K562 (cell line): ENCODE data around the gene CLEC3B. TPM values are rescaled to one million over a fixed set of nuclear protein-coding genes. Genes with fewer than 3 reads are reported as not detected.

Experiments used
- ATAC-seq: fragments of 200-7000 bp; cut with Tn5 transposase; 3 replicates; pipeline ENCODE4 v1.9.1; 2020; ENCODE audit warnings: moderate library complexity
- BruUV-seq: library from RNA; stranded (reverse); fragments of 400-500 nt; replicated peaks from 2 replicates; lab custom pipeline; 2021; lab: Mats Ljungman, UMichigan
- CTCF ChIA-PET: fragments of 300-600 bp; formaldehyde crosslinking; extraction: SDS; loops from one replicate; lab custom pipeline; 2021; ENCODE audit warnings: low intra/inter-chr PET ratio; lab: Yijun Ruan, JAX
- POLR2A ChIA-PET: fragments of 300-600, 350-650 bp; sonication (Branson Sonifier 250); formaldehyde crosslinking; extraction: SDS; loops from one replicate; lab custom pipeline; 2021; ENCODE audit warnings: antibody characterized with exemption, inconsistent platforms; lab: Yijun Ruan, JAX
- DNase-seq, 4 experiments: peaks; one replicate each; pipeline versions ENCODE4 v3.0.0 to v3.0.0-alpha.2; 2011 to 2018; ENCODE audit warnings: low spot score in 3 of 4, mixed read lengths in 3 of 4; ENCODE audit errors: extremely low read depth in 1 of 4
- FAIRE-seq: peaks from 2 replicates; lab custom pipeline; 2011; peaks lifted over from hg19 to GRCh38; lab: Jason Lieb, UNC
- H2AFZ ChIP-seq: 2 replicates; pipeline ENCODE4 v1.6.0; 2011; ENCODE audit warnings: low read depth, low read length, control low read depth, inconsistent platforms
- H3K27ac ChIP-seq: fragments of 200-600 bp; 3 replicates; pipeline ENCODE4 v1.8.0; 2011; ENCODE audit warnings: low read depth, mild to moderate bottlenecking, control low read depth, inconsistent platforms, low read length, moderate library complexity, mixed read lengths; ENCODE audit errors: extremely low read depth
- H3K27me3 ChIP-seq, 2 experiments: fragments of 300-600 bp in 1 of 2; 2 replicates in 1 of 2; 3 replicates in 1 of 2; pipeline versions ENCODE4 v1.6.0 to v1.8.0; 2011; ENCODE audit warnings: inconsistent platforms in 2 of 2, low read length in 2 of 2, mild to moderate bottlenecking in 1 of 2, mixed read lengths in 1 of 2, moderate library complexity in 1 of 2; ENCODE audit not compliant: control insufficient read depth in 2 of 2, insufficient read depth in 2 of 2
- H3K36me3 ChIP-seq: fragments of 300-600 bp; 3 replicates; pipeline ENCODE4 v1.8.0; 2011; ENCODE audit warnings: mild to moderate bottlenecking, low read length, inconsistent platforms; ENCODE audit not compliant: control insufficient read depth, insufficient read depth
- H3K4me1 ChIP-seq, 2 experiments: fragments of 200-600 bp in 1 of 2; replicated peaks in 1 of 2; 2 replicates in 1 of 2; 3 replicates in 1 of 2; pipeline versions ENCODE4 v1.5.1 to v1.8.0; 2011; ENCODE audit warnings: inconsistent platforms in 2 of 2, low read length in 2 of 2, mild to moderate bottlenecking in 1 of 2, mixed read lengths in 1 of 2, moderate library complexity in 1 of 2; ENCODE audit not compliant: control insufficient read depth in 2 of 2, insufficient read depth in 2 of 2
- H3K4me2 ChIP-seq: 2 replicates; pipeline ENCODE4 v1.6.1; 2011; ENCODE audit warnings: low read length, control low read depth, inconsistent platforms, mixed read lengths; ENCODE audit not compliant: insufficient read depth
- H3K4me3 ChIP-seq: fragments of 200-600 bp; sonication (generic), shearing (Covaris generic); 2 replicates; pipeline ENCODE4 v1.5.1; 2016; ENCODE audit warnings: control low read depth, inconsistent platforms
- H3K79me2 ChIP-seq: fragments of 200-600 bp; 3 replicates; pipeline ENCODE4 v1.8.0; 2011; ENCODE audit warnings: low read length, inconsistent platforms; ENCODE audit not compliant: control insufficient read depth, insufficient read depth
- H3K9ac ChIP-seq, 2 experiments: 2 replicates each; pipeline versions ENCODE4 v1.6.0 to v1.6.1; 2011; ENCODE audit warnings: low read depth in 2 of 2, low read length in 2 of 2, control low read depth in 1 of 2, inconsistent platforms in 1 of 2, mild to moderate bottlenecking in 1 of 2, mixed read lengths in 1 of 2; ENCODE audit not compliant: insufficient read depth in 1 of 2
- H3K9me1 ChIP-seq: one replicate; pipeline ENCODE4 v1.6.0; 2011; ENCODE audit warnings: inconsistent platforms, mild to moderate bottlenecking, low read length, moderate library complexity; ENCODE audit not compliant: control insufficient read depth, insufficient read depth
- H3K9me3 ChIP-seq: replicated peaks from 2 replicates; pipeline ENCODE4 v1.5.1; 2011; ENCODE audit warnings: low read depth, low read length, inconsistent platforms; ENCODE audit not compliant: control insufficient read depth, insufficient read depth
- H4K20me1 ChIP-seq: replicated peaks from 2 replicates; pipeline ENCODE4 v1.6.1; 2011; ENCODE audit warnings: low read length, inconsistent platforms, mixed read lengths; ENCODE audit not compliant: control insufficient read depth, insufficient read depth
- CEBPG ChIP-seq, 3 experiments: fragments of 200-800 bp in 1 of 3; sonication (Bioruptor generic) in 1 of 3; sonication (generic) in 1 of 3; formaldehyde crosslinking in 1 of 3; IDR thresholded peaks in 2 of 3; conservative IDR thresholded peaks in 1 of 3; 2 replicates each; pipeline versions ENCODE4 v1.6.1 to v1.8.0; 2016 to 2022; ENCODE audit warnings: missing compliant biosample characterization in 2 of 3, missing genetic modification characterization in 2 of 3, mild to moderate bottlenecking in 1 of 3, missing genetic modification reagents in 1 of 3
- EHMT2 ChIP-seq: fragments of 450-650 bp; IDR thresholded peaks from 2 replicates; pipeline ENCODE4 v1.6.1; 2018; ENCODE audit warnings: antibody characterized with exemption
- ETV1 ChIP-seq: fragments of 450-650 bp; conservative IDR thresholded peaks from 2 replicates; pipeline ENCODE4 v1.6.1; 2016; ENCODE audit warnings: missing genetic modification characterization, control low read depth, low read depth, missing compliant biosample characterization
- GABPA ChIP-seq: fragments of 200-800 bp; sonication (Bioruptor generic); conservative IDR thresholded peaks from 2 replicates; pipeline ENCODE4 v1.6.1; 2016; ENCODE audit warnings: low read depth, missing genetic modification characterization, missing compliant biosample characterization
- HDAC8 ChIP-seq: fragments of 450-650 bp; IDR thresholded peaks from 2 replicates; pipeline ENCODE4 v1.6.1; 2016; ENCODE audit warnings: mild to moderate bottlenecking, missing genetic modification characterization, moderate library complexity, missing compliant biosample characterization
- HNRNPH1 ChIP-seq: fragments of 200-400 bp; formaldehyde crosslinking; optimal IDR thresholded peaks from 2 replicates; pipeline ENCODE3; 2017; ENCODE audit warnings: low read depth, mild to moderate bottlenecking, low read length, moderate library complexity
- PRPF4 ChIP-seq: fragments of 200-400 bp; formaldehyde crosslinking; IDR thresholded peaks from one replicate; pipeline ENCODE4 v1.6.1; 2017; ENCODE audit warnings: low read length, low read depth, mild to moderate bottlenecking; ENCODE audit not compliant: insufficient read depth, poor library complexity, severe bottlenecking
- SMAD3 ChIP-seq: fragments of 450-650 bp; formaldehyde crosslinking; conservative IDR thresholded peaks from 2 replicates; pipeline ENCODE4 v1.4.0; 2020; ENCODE audit warnings: mild to moderate bottlenecking
- SMARCA4 ChIP-seq: fragments of 450-650 bp; IDR thresholded peaks from 2 replicates; pipeline ENCODE4 v1.6.1; 2016
- THAP12 ChIP-seq: fragments of 250-450 bp; sonication (Bioruptor Pico); IDR thresholded peaks from 2 replicates; pipeline ENCODE4 v1.9.0; 2021; ENCODE audit warnings: mild to moderate bottlenecking, inconsistent platforms
- ZBTB43 ChIP-seq: sonication (generic); formaldehyde crosslinking; IDR thresholded peaks from 2 replicates; pipeline ENCODE4 v1.8.0; 2023; ENCODE audit warnings: mild to moderate bottlenecking, missing genetic modification reagents
- ZFX ChIP-seq: sonication (generic); formaldehyde crosslinking; IDR thresholded peaks from 2 replicates; pipeline ENCODE4 v1.8.0; 2022; ENCODE audit warnings: mild to moderate bottlenecking, missing genetic modification reagents, moderate library complexity
- ZNF232 ChIP-seq: sonication (generic); formaldehyde crosslinking; IDR thresholded peaks from 2 replicates; pipeline ENCODE4 v1.8.0; 2022; ENCODE audit warnings: mild to moderate bottlenecking, missing genetic modification reagents
- WGBS: fragments of 100-300 bp; shearing (Covaris generic); methylation state at CpG from one replicate; pipeline ENCODE4 v1.1.6; 2016; ENCODE audit warnings: low coverage, mixed read lengths; ENCODE audit not compliant: insufficient coverage; ENCODE audit errors: missing lambda C conversion rate; 5-methylcytosine and 5-hydroxymethylcytosine counted together
- in situ Hi-C: fragments of 300-500 bp; cut with MboI; formaldehyde crosslinking; loops from 4 replicates; pipeline ENCODE4 v1.15.0; 2018; ENCODE audit warnings: inconsistent platforms, mixed read lengths
- intact Hi-C: fragments of 100-400 bp; cut with micrococcal nuclease; formaldehyde crosslinking; loops from 2 replicates; pipeline ENCODE4 v1.14.2; 2022
- polyA plus RNA-seq, 8 experiments: library from polyadenylated mRNA; depleted of rRNA in 4 of 8; stranded (reverse) in 5 of 8; unstranded in 3 of 8; fragments of >200 nt; fragmentation: Nextera tagmentation in 2 of 8; fragmentation: Illumina TruSeq in 1 of 8; extraction: Ambion mirVana in 2 of 8; extraction: Trizol in 1 of 8; gene quantifications; 2 replicates each; pipeline versions ENCODE4 v1.2.1 to v1.2.3, GENCODE V29; 2011 to 2014; ENCODE audit warnings: inconsistent platforms in 1 of 8, missing spikeins in 1 of 8
- total RNA-seq, 7 experiments: library from RNA; depleted of rRNA in 6 of 7; stranded (reverse); fragments of >200 nt in 6 of 7; fragmentation: Illumina TruSeq in 2 of 7; extraction: Trizol in 2 of 7; gene quantifications; 2 replicates each; pipeline versions ENCODE4 v1.2.1 to v1.2.3, GENCODE V29; 2011 to 2021; ENCODE audit warnings: low replicate concordance in 1 of 7
- TF ChIP-seq, protein P1 (sequence below): fragments of 250-450 bp; sonication (Bioruptor Pico); IDR thresholded peaks from 2 replicates; pipeline ENCODE4 v1.5.0; 2021
- TF ChIP-seq, protein P2 (sequence below): fragments of 450-650 bp; formaldehyde crosslinking; IDR thresholded peaks from 2 replicates; pipeline ENCODE4 v1.4.0; 2020; ENCODE audit warnings: mild to moderate bottlenecking

The CLEC3B gene
- total and polyA plus RNA-seq, 9 of the 15 experiments (the other 6 are each of a cell fraction or from before 2014, with no cell fraction given), result not detected

- FAIRE-seq (no peak), ATAC-seq (no peak), DNase-seq (no peak)
- Histone ChIP-seq H3K4me2 (no peak overlapping the region), H3K27me3 (no peaks in the 10 kb centered on the region), H3K9me3 (no peaks in the 10 kb centered on the region), H3K9ac (peak overlapping the region in 1 of 2 experiments; percentile 12; a peak in 1 of 4 replicates), H3K4me3 (no peak overlapping the region), H3K4me1 (peaks cover 16 to 64% of the 10 kb centered on the region in 2 experiments), H3K27ac (peak overlapping the region; percentile 51), H2AFZ (peak overlapping the region; percentile 30), H4K20me1 (no peaks in the 10 kb centered on the region), H3K36me3 (no peaks in the 10 kb centered on the region), H3K9me1 (no peaks in the 10 kb centered on the region), H3K79me2 (no peaks in the 10 kb centered on the region)
- in situ Hi-C loops, result no loop called here
- ChIA-PET POLR2A (interaction anchor here (6.1 kb wide), 1 partner anchor 11 kb away, joined by 32 read pairs; no protein-coding TSS in a partner anchor), CTCF (no interaction called here)
- intact Hi-C loops, result loop anchor here (2.0 kb wide), 1 partner anchor 38 kb away; no protein-coding TSS in a partner anchor
- WGBS, result 54% methylated on average over 3 of the region's 3 CpGs
- no TSS peak for BruUV-seq
- TF ChIP-seq ZBTB43, result no peak
- no peak for TF ChIP-seq HNRNPH1
- peak; percentile 98 for TF ChIP-seq HDAC8 (tag)
- TF ChIP-seq ZFX, result no peak
- TF ChIP-seq ETV1, result peak; percentile 77
- TF ChIP-seq, protein P1, sequence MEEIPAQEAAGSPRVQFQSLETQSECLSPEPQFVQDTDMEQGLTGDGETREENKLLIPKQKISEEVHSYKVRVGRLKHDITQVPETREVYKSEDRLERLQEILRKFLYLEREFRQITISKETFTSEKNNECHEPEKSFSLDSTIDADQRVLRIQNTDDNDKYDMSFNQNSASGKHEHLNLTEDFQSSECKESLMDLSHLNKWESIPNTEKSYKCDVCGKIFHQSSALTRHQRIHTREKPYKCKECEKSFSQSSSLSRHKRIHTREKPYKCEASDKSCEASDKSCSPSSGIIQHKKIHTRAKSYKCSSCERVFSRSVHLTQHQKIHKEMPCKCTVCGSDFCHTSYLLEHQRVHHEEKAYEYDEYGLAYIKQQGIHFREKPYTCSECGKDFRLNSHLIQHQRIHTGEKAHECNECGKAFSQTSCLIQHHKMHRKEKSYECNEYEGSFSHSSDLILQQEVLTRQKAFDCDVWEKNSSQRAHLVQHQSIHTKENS (CRISPR knock-in tag), result no peak
- no peak for TF ChIP-seq PRPF4
- no peak for TF ChIP-seq GABPA
- no peak for TF ChIP-seq CEBPG (CRISPR knock-in tag; IDR thresholded peaks at IDR 0.05)
- peak in 1 of 2 experiments; percentile 41; a peak in 2 of 4 replicates for TF ChIP-seq CEBPG (tag; conservative IDR thresholded peaks at IDR 0.05 in 1 of 2, IDR thresholded peaks at IDR 0.05 in 1 of 2)
- TF ChIP-seq THAP12 (CRISPR knock-in tag), result no peak
- no peak for TF ChIP-seq ZNF232 (CRISPR knock-in tag)
- peak; percentile 97 for TF ChIP-seq SMAD3 (CRISPR knock-in tag)
- TF ChIP-seq EHMT2, result 0 out of 2 replicates have a peak, but pooled peaks have one; percentile 23
- TF ChIP-seq, protein P2, sequence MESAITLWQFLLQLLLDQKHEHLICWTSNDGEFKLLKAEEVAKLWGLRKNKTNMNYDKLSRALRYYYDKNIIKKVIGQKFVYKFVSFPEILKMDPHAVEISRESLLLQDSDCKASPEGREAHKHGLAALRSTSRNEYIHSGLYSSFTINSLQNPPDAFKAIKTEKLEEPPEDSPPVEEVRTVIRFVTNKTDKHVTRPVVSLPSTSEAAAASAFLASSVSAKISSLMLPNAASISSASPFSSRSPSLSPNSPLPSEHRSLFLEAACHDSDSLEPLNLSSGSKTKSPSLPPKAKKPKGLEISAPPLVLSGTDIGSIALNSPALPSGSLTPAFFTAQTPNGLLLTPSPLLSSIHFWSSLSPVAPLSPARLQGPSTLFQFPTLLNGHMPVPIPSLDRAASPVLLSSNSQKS (CRISPR knock-in tag), result peak; percentile 75; the same call in 1 of the 2 replicates
- 0 out of 2 replicates have a peak, but pooled peaks have one; percentile 8 for TF ChIP-seq SMARCA4
Measured at GRCh38 chr3:45054196-45054857, 28.2 kb downstream of the CLEC3B start.
